K562 (cell line): ENCODE results near the gene SPATA32. TPM values are rescaled to one million over a fixed set of nuclear protein-coding genes. Genes with fewer than 3 reads are reported as not detected.
A peak's percentile ranks its signal among the peaks of the same experiment; 100 is the strongest.

Source experiments
- ATAC-seq: fragments of 200-7000 bp; cut with Tn5 transposase; 3 replicates; pipeline ENCODE4 v1.9.1; 2020; ENCODE audit warnings: moderate library complexity
- BruUV-seq: library from RNA; stranded (reverse); fragments of 400-500 nt; replicated peaks from 2 replicates; lab custom pipeline; 2021; lab: Mats Ljungman, UMichigan
- CTCF ChIA-PET: fragments of 300-600 bp; formaldehyde crosslinking; extraction: SDS; loops from one replicate; lab custom pipeline; 2021; ENCODE audit warnings: low intra/inter-chr PET ratio; lab: Yijun Ruan, JAX
- POLR2A ChIA-PET: fragments of 300-600, 350-650 bp; sonication (Branson Sonifier 250); formaldehyde crosslinking; extraction: SDS; loops from one replicate; lab custom pipeline; 2021; ENCODE audit warnings: antibody characterized with exemption, inconsistent platforms; lab: Yijun Ruan, JAX
- DNase-seq, 4 experiments: peaks; one replicate each; pipeline versions ENCODE4 v3.0.0 to v3.0.0-alpha.2; 2011 to 2018; ENCODE audit warnings: low spot score in 3 of 4, mixed read lengths in 3 of 4; ENCODE audit errors: extremely low read depth in 1 of 4
- FAIRE-seq: peaks from 2 replicates; lab custom pipeline; 2011; peaks lifted over from hg19 to GRCh38; lab: Jason Lieb, UNC
- H2AFZ ChIP-seq: 2 replicates; pipeline ENCODE4 v1.6.0; 2011; ENCODE audit warnings: low read depth, low read length, control low read depth, inconsistent platforms
- H3K27ac ChIP-seq: fragments of 200-600 bp; 3 replicates; pipeline ENCODE4 v1.8.0; 2011; ENCODE audit warnings: low read depth, mild to moderate bottlenecking, control low read depth, inconsistent platforms, low read length, moderate library complexity, mixed read lengths; ENCODE audit errors: extremely low read depth
- H3K27me3 ChIP-seq, 2 experiments: fragments of 300-600 bp in 1 of 2; 2 replicates in 1 of 2; 3 replicates in 1 of 2; pipeline versions ENCODE4 v1.6.0 to v1.8.0; 2011; ENCODE audit warnings: inconsistent platforms in 2 of 2, low read length in 2 of 2, mild to moderate bottlenecking in 1 of 2, mixed read lengths in 1 of 2, moderate library complexity in 1 of 2; ENCODE audit not compliant: control insufficient read depth in 2 of 2, insufficient read depth in 2 of 2
- H3K36me3 ChIP-seq: fragments of 300-600 bp; 3 replicates; pipeline ENCODE4 v1.8.0; 2011; ENCODE audit warnings: mild to moderate bottlenecking, low read length, inconsistent platforms; ENCODE audit not compliant: control insufficient read depth, insufficient read depth
- H3K4me1 ChIP-seq, 2 experiments: fragments of 200-600 bp in 1 of 2; replicated peaks in 1 of 2; 2 replicates in 1 of 2; 3 replicates in 1 of 2; pipeline versions ENCODE4 v1.5.1 to v1.8.0; 2011; ENCODE audit warnings: inconsistent platforms in 2 of 2, low read length in 2 of 2, mild to moderate bottlenecking in 1 of 2, mixed read lengths in 1 of 2, moderate library complexity in 1 of 2; ENCODE audit not compliant: control insufficient read depth in 2 of 2, insufficient read depth in 2 of 2
- H3K4me2 ChIP-seq: 2 replicates; pipeline ENCODE4 v1.6.1; 2011; ENCODE audit warnings: low read length, control low read depth, inconsistent platforms, mixed read lengths; ENCODE audit not compliant: insufficient read depth
- H3K4me3 ChIP-seq: fragments of 200-600 bp; sonication (generic), shearing (Covaris generic); 2 replicates; pipeline ENCODE4 v1.5.1; 2016; ENCODE audit warnings: control low read depth, inconsistent platforms
- H3K79me2 ChIP-seq: fragments of 200-600 bp; 3 replicates; pipeline ENCODE4 v1.8.0; 2011; ENCODE audit warnings: low read length, inconsistent platforms; ENCODE audit not compliant: control insufficient read depth, insufficient read depth
- H3K9ac ChIP-seq, 2 experiments: 2 replicates each; pipeline versions ENCODE4 v1.6.0 to v1.6.1; 2011; ENCODE audit warnings: low read depth in 2 of 2, low read length in 2 of 2, control low read depth in 1 of 2, inconsistent platforms in 1 of 2, mild to moderate bottlenecking in 1 of 2, mixed read lengths in 1 of 2; ENCODE audit not compliant: insufficient read depth in 1 of 2
- H3K9me1 ChIP-seq: one replicate; pipeline ENCODE4 v1.6.0; 2011; ENCODE audit warnings: inconsistent platforms, mild to moderate bottlenecking, low read length, moderate library complexity; ENCODE audit not compliant: control insufficient read depth, insufficient read depth
- H3K9me3 ChIP-seq: replicated peaks from 2 replicates; pipeline ENCODE4 v1.5.1; 2011; ENCODE audit warnings: low read depth, low read length, inconsistent platforms; ENCODE audit not compliant: control insufficient read depth, insufficient read depth
- H4K20me1 ChIP-seq: replicated peaks from 2 replicates; pipeline ENCODE4 v1.6.1; 2011; ENCODE audit warnings: low read length, inconsistent platforms, mixed read lengths; ENCODE audit not compliant: control insufficient read depth, insufficient read depth
- EP400 ChIP-seq: fragments of 450-650 bp; IDR thresholded peaks from 2 replicates; pipeline ENCODE4 v1.6.1; 2017; ENCODE audit warnings: antibody characterized with exemption, mild to moderate bottlenecking, moderate library complexity
- HDAC2 ChIP-seq: fragments of 450-650 bp; IDR thresholded peaks from 2 replicates; pipeline ENCODE4 v1.6.1; 2016; ENCODE audit warnings: mild to moderate bottlenecking
- MAZ ChIP-seq, 2 experiments: fragments of 450-650 bp in 1 of 2; sonication (generic) in 1 of 2; formaldehyde crosslinking; IDR thresholded peaks in 1 of 2; conservative IDR thresholded peaks in 1 of 2; 2 replicates each; pipeline versions ENCODE4 v1.4.0 to v1.5.0; 2020; ENCODE audit warnings: mild to moderate bottlenecking in 1 of 2, missing genetic modification reagents in 1 of 2
- MCM5 ChIP-seq: fragments of 450-650 bp; IDR thresholded peaks from 2 replicates; pipeline ENCODE4 v1.6.1; 2016; ENCODE audit warnings: low read depth
- NONO ChIP-seq, 2 experiments: fragments of 200-400 bp in 1 of 2; fragments of 450-650 bp in 1 of 2; formaldehyde crosslinking in 1 of 2; IDR thresholded peaks; 2 replicates each; pipeline ENCODE4 v1.6.1; 2017; ENCODE audit warnings: low read depth in 2 of 2, mild to moderate bottlenecking in 2 of 2, moderate library complexity in 2 of 2, low read length in 1 of 2
- REST ChIP-seq, 2 experiments: fragments of 450-650 bp; formaldehyde crosslinking in 1 of 2; IDR thresholded peaks; 2 replicates each; pipeline versions ENCODE4 v1.4.0 to v1.6.1; 2014 to 2020; ENCODE audit warnings: mild to moderate bottlenecking in 2 of 2, borderline replicate concordance in 1 of 2, low read depth in 1 of 2
- SMC3 ChIP-seq: conservative IDR thresholded peaks from 2 replicates; pipeline ENCODE4 v1.6.1; 2011; ENCODE audit warnings: low read depth, low read length, improper control_type of control experiment; ENCODE audit not compliant: insufficient read depth
- TEAD4 ChIP-seq, 2 experiments: sonication (generic) in 1 of 2; formaldehyde crosslinking in 1 of 2; IDR thresholded peaks; 2 replicates each; pipeline versions ENCODE4 v1.6.1 to v1.8.0; 2012 to 2022; ENCODE audit warnings: borderline replicate concordance in 1 of 2, inconsistent platforms in 1 of 2, low read length in 1 of 2, mild to moderate bottlenecking in 1 of 2, missing genetic modification reagents in 1 of 2
- XRCC3 ChIP-seq: fragments of 450-650 bp; IDR thresholded peaks from 2 replicates; pipeline ENCODE4 v1.6.1; 2017; ENCODE audit warnings: mild to moderate bottlenecking, moderate library complexity
- ZNF24 ChIP-seq: fragments of 450-650 bp; IDR thresholded peaks from 2 replicates; pipeline ENCODE4 v1.6.1; 2016
- ZNF324 ChIP-seq: fragments of 250-450 bp; sonication (Bioruptor Pico); IDR thresholded peaks from 2 replicates; pipeline ENCODE4 v1.4.0; 2020; ENCODE audit warnings: mild to moderate bottlenecking
- ZNF431 ChIP-seq: sonication (generic); formaldehyde crosslinking; IDR thresholded peaks from 2 replicates; pipeline ENCODE4 v1.8.0; 2022; ENCODE audit warnings: mild to moderate bottlenecking, missing genetic modification reagents
- WGBS: fragments of 100-300 bp; shearing (Covaris generic); methylation state at CpG from one replicate; pipeline ENCODE4 v1.1.6; 2016; ENCODE audit warnings: low coverage, mixed read lengths; ENCODE audit not compliant: insufficient coverage; ENCODE audit errors: missing lambda C conversion rate; 5-methylcytosine and 5-hydroxymethylcytosine counted together
- in situ Hi-C: fragments of 300-500 bp; cut with MboI; formaldehyde crosslinking; loops from 4 replicates; pipeline ENCODE4 v1.15.0; 2018; ENCODE audit warnings: inconsistent platforms, mixed read lengths
- intact Hi-C: fragments of 100-400 bp; cut with micrococcal nuclease; formaldehyde crosslinking; loops from 2 replicates; pipeline ENCODE4 v1.14.2; 2022
- polyA plus RNA-seq, 8 experiments: library from polyadenylated mRNA; depleted of rRNA in 4 of 8; stranded (reverse) in 5 of 8; unstranded in 3 of 8; fragments of >200 nt; fragmentation: Nextera tagmentation in 2 of 8; fragmentation: Illumina TruSeq in 1 of 8; extraction: Ambion mirVana in 2 of 8; extraction: Trizol in 1 of 8; gene quantifications; 2 replicates each; pipeline versions ENCODE4 v1.2.1 to v1.2.3, GENCODE V29; 2011 to 2014; ENCODE audit warnings: inconsistent platforms in 1 of 8, missing spikeins in 1 of 8
- total RNA-seq, 7 experiments: library from RNA; depleted of rRNA in 6 of 7; stranded (reverse); fragments of >200 nt in 6 of 7; fragmentation: Illumina TruSeq in 2 of 7; extraction: Trizol in 2 of 7; gene quantifications; 2 replicates each; pipeline versions ENCODE4 v1.2.1 to v1.2.3, GENCODE V29; 2011 to 2021; ENCODE audit warnings: low replicate concordance in 1 of 7

The SPATA32 gene
- total and polyA plus RNA-seq, 9 of the 15 experiments (the other 6 are each of a cell fraction or from before 2014, with no cell fraction given), result 0.03 to 0.06 TPM; not detected in 7

- CTCF ChIA-PET, result interaction anchor here (1.2 to 3.5 kb wide), 4 partner anchors 16 to 150 kb away, joined by 3 to 44 read pairs (median 20); partner anchors contain the start of genes ACBD4 and PLCD3
- no peaks in the 10 kb centered on the region for H3K9me3 ChIP-seq
- no peak overlapping the region for H3K27ac ChIP-seq
- FAIRE-seq (peak; percentile 97), ATAC-seq (peak; percentile 86), DNase-seq (peak; percentile 68 to 85 (median 72))
- in situ Hi-C loops (no loop called here), intact Hi-C loops (loop anchor here (1.0 kb wide), 1 partner anchor 16 kb away; no protein-coding TSS in a partner anchor)
- H4K20me1 ChIP-seq, result no peaks in the 10 kb centered on the region
- no peaks in the 10 kb centered on the region for H3K9me1 ChIP-seq
- H3K27me3 ChIP-seq, result no peaks in the 10 kb centered on the region
- H3K4me2 ChIP-seq, result no peak overlapping the region
- no peak overlapping the region for H2AFZ ChIP-seq
- H3K36me3 ChIP-seq, result peaks cover 23% of the 10 kb centered on the region; the same call in 1 of the 3 replicates
- H3K9ac ChIP-seq, result peak overlapping the region in 1 of 2 experiments; percentile 61; a peak in 2 of 4 replicates
- peaks cover 4 to 26% of the 10 kb centered on the region in 2 experiments; a peak in 3 of 5 replicates for H3K4me1 ChIP-seq
- H3K4me3 ChIP-seq, result no peak overlapping the region
- H3K79me2 ChIP-seq, result no peaks in the 10 kb centered on the region; the same call in 2 of the 3 replicates
- WGBS, result 53% methylated on average over 19 of the region's 20 CpGs
- POLR2A ChIA-PET, result interaction anchor here (0.6 to 2.9 kb wide), 3 partner anchors 17 to 141 kb away, joined by 3 to 10 read pairs (median 3); partner anchors contain the start of gene HEXIM1
- no TSS peak for BruUV-seq
- TF ChIP-seq EP400 (no peak), SMC3 (peak; percentile 67), NONO (IDR thresholded peaks at IDR 0.05; ENCODE audit: low read depth in 2 of 2, low read length in 1 of 2) (no peak), ZNF24 (no peak), HDAC2 (0 out of 2 replicates have a peak, but pooled peaks have one; percentile 14), REST (IDR thresholded peaks at IDR 0.05; ENCODE audit: borderline replicate concordance) (peak; percentile 78), REST (CRISPR knock-in tag; IDR thresholded peaks at IDR 0.05; ENCODE audit: low read depth) (no peak), ZNF431 (CRISPR knock-in tag) (no peak), TEAD4 (IDR thresholded peaks at IDR 0.05; ENCODE audit: low read length) (no peak), TEAD4 (CRISPR knock-in tag; IDR thresholded peaks at IDR 0.05; ENCODE audit: borderline replicate concordance) (no peak), XRCC3 (no peak), MCM5 (no peak), ZNF324 (CRISPR knock-in tag) (no peak), MAZ (CRISPR knock-in tag; conservative IDR thresholded peaks at IDR 0.05 in 1 of 2, IDR thresholded peaks at IDR 0.05 in 1 of 2) (0 out of 4 replicates have a peak, but pooled peaks have one; percentile 10 to 18)
Measured at GRCh38 chr17:45235416-45236281, 26.2 kb downstream of the SPATA32 start.
